ENCODE measurements around the gene MKNK2.

The MKNK2 gene

GRCh38 chr19:2080336-2080988 is 29.4 kb upstream of the MKNK2 start:
- in situ Hi-C loops (cut with MboI; ENCODE audit: low sequenced_read_pairs), result no loop called here

DNA sequence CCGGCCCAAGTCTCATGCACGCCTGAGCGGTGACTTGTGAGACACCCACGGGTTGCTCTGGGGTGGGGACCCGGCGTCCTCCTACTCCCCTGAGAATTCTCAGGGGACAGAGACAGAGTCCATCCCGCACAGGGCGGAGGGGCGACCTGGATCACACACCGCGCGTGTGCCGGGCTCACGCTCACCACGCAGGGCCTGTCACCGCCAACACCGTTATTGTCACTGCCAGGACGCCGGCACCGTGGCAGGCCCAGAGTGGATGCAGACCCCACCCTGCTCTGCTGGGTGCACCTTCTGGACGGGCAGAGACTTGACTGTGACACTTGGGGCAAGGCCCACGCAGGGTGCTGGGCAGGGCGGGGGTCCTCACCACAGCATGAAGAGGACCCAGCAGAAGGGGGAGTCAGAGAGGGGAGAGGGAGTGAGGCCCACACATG is 28.8 kb upstream of the MKNK2 start:
- in situ Hi-C loops (cut with MboI; ENCODE audit: low sequenced_read_pairs), result no loop called here

- in situ Hi-C loops (cut with MboI; ENCODE audit: low sequenced_read_pairs), result no loop called here
Observed at GRCh38 chr19:2079076-2079864, 28.2 kb upstream of the MKNK2 start.

DNA sequence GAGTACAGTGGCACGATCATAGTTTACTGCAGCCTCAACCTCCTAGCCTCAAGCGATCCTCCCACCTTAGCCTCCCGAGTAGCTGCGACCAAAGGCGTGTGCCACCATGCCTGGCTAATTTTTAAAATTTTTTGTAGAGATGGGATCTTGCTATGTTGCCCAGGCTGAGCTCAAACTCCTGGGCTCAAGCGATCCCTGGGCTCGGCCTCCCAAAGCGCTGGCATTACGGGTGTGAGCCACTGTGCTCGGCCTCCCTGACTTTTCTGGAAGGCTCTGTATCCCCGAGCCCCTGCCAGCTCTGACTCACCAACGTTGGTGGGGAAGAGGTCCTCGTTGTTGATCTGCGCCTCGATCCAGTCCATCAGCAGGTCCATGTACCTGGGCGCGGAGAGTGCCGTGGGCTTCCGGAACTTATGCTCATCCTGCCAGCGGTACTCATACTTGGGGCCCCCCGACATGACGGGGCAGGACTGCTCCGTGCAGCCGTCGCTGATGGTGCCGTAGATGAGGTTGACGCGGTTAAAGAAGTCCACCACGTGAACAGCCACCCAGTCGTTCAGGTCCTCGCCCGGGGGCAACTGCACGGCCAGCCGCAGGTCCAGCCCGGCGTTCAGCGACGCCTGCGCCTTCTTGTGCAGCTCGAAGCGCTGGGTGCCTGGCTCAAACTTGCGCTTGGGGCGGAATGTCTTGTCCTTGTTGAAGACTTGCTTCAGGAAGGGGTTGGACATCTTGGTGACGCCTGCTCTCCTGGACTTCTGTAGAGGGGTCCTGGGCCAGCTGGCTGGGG is 27.0 kb upstream of the MKNK2 start:
- in situ Hi-C loops (cut with MboI; ENCODE audit: low sequenced_read_pairs), result no loop called here

DNA sequence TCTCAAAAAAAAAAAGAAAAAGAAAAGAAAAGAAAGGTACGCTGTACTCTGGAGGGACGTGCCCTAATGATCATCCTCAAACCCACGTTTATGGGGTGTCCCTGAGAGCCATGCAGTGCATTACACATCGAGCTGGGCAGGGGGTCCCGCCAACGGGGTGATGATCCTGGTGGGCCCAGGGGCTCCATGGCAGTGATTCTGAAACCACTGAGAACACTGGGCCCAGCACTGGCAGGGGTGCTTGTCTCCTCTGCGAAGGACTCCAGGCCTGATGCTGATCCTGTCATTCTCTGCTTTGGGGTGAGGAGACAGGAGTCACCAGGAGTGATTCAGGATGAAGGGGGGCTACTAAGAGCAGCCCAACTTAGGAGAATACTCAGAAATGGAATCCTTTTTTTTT is 26.4 kb upstream of the MKNK2 start:
- in situ Hi-C loops (cut with MboI; ENCODE audit: low sequenced_read_pairs), result no loop called here

GRCh38 chr19:2076526-2076944 is 25.5 kb upstream of the MKNK2 start:
- in situ Hi-C loops (cut with MboI; ENCODE audit: low sequenced_read_pairs), result no loop called here

GRCh38 chr19:2072757-2073551 is 21.9 kb upstream of the MKNK2 start:
- in situ Hi-C loops (cut with MboI; ENCODE audit: low sequenced_read_pairs), result no loop called here

DNA sequence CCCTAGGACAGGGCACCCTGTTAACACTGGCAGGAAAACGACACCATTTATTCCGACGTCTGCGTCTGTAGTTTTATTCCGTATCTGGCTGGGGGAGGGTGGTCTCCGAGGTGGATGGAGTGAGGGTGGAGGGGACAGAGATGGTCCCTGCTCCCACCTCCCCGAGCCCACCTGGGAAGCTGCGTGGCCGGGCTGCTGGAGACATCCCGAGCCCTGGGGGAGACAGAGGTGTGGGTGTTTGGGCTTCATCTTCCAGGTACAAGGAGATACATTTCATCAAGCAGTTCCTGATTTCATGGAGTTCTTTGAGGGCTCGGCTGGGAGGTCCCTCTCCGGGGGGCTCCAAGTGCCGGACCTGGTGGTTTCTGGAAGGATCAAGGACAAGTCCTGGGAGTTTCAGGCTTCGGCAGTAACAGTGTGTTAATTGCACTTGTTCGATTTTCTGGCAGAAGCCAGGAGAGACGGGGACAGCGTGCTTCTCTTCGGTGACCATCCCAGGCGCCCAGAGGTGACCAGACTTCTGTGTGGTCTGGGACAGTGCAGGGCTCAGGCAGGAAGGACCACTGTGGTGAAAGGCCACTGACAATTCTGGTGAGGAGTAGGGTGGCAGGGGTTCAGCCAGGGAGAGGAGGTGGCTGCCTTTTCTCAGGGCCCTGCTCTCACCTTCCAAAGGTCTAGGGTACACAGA is 20.1 kb upstream of the MKNK2 start:
- in situ Hi-C loops (cut with MboI; ENCODE audit: low sequenced_read_pairs), result no loop called here

DNA sequence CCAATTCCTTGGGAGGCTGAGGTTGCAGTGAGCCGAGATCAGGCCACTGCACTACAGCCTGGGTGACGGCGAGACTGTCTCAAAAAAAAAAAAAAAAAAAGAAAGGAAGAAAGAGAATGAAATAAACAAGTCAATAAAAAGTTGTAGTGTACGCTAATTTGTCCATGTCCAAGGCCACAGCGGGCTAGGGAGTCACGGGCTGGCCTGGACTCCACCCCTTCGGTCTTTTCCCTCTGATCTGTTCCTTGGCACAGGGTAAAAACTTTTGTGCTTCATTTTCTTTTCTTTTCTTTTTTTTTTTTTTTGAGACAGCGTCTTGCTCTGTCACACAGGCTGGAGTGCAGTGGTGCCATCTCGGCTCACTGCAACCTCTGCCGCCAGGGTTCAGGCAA is 19.4 kb upstream of the MKNK2 start:
- in situ Hi-C loops (cut with MboI; ENCODE audit: low sequenced_read_pairs), result no loop called here

GRCh38 chr19:2064788-2065524 is 13.9 kb upstream of the MKNK2 start:
- in situ Hi-C loops (cut with MboI; ENCODE audit: low sequenced_read_pairs), result no loop called here

DNA sequence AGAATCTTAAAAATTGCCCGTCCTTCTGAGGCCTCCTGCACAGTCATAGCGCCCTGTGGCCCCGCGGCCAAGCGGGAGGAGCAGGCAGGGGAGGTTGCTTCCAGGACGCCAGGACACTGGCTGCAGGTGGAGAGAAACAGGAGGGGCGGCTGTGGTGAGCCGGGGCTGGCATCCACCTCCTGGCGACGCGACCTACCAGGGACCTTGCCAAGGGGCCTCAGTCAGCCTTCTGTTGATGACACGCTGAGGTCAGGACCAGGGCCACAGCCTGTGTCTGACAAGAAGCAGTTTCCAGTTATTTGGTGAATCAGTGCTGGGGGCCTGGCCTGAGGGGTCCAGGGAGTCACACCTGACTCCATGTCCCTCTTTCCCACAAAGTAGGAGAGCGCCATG is 13.3 kb upstream of the MKNK2 start:
- in situ Hi-C loops (cut with MboI; ENCODE audit: low sequenced_read_pairs), result no loop called here

DNA sequence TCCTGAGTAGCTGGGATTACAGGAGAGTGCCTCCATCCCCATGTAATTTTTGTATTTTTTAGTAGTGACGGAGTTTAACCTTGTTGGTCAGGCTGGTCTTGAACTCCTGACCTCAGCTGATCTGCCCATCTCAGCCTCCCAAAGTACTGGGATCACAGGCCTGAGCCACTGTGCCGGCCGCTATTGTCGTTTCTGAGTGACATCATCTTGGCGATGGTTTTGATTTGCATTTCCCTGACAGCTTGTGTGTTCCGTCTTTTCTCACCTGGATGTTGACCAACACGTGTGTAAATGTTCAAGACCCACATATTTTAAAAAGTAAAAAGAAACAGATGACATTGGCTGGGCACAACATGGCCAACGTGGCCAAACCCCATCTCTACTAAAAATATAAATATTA is 12.8 kb upstream of the MKNK2 start:
- in situ Hi-C loops (cut with MboI; ENCODE audit: low sequenced_read_pairs), result no loop called here

GRCh38 chr19:2062770-2063169 is 11.7 kb upstream of the MKNK2 start:
- in situ Hi-C loops (cut with MboI; ENCODE audit: low sequenced_read_pairs), result no loop called here

GRCh38 chr19:2062389-2062729 is 11.3 kb upstream of the MKNK2 start:
- in situ Hi-C loops (cut with MboI; ENCODE audit: low sequenced_read_pairs), result no loop called here

DNA sequence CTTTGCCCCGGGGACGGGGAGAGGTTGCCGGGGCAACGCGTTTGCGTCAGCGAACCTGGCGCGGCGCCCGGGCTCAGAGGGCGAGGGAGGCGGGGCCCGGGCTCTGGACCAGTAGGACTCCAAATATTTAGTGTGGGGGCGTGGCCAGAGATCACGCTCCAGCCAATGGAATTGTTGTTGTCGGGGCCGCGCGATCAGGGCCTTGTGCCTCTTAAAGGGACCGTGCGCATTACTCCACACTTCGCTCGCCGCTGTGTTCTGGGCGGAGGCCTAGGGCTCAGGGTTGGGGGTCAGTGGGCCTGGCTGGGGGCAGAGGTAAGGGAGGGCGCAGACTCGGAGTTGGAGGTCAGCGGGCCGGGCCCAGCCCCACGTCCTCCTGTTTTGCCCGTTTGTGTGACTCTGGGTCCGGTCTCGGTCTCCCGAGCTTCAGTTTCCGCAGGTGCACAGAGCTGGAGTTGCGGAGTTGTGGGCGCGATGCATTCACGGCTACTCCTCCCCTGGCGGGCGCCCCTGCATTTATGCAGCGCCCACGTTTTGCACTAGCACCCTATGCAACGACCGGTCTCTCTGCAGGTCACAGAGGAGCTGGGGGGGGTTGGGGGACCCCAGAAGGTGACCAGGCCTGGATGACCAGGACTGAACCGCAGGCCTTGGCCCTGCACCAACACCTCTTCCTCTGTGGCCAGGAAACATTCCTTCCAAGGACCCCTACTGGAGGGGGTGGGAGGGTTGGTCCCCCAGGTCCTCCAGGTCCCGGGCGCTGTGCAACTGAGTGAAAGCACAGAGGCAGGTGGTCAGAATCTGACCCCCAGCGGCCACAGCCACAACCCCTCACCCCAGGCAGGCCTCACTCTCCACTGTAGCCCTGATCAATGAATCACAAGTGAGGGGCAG is 10.7 kb upstream of the MKNK2 start:
- in situ Hi-C loops (cut with MboI; ENCODE audit: low sequenced_read_pairs), result no loop called here

GRCh38 chr19:2060884-2061494 is 9.9 kb upstream of the MKNK2 start:
- in situ Hi-C loops (cut with MboI; ENCODE audit: low sequenced_read_pairs), result no loop called here

DNA sequence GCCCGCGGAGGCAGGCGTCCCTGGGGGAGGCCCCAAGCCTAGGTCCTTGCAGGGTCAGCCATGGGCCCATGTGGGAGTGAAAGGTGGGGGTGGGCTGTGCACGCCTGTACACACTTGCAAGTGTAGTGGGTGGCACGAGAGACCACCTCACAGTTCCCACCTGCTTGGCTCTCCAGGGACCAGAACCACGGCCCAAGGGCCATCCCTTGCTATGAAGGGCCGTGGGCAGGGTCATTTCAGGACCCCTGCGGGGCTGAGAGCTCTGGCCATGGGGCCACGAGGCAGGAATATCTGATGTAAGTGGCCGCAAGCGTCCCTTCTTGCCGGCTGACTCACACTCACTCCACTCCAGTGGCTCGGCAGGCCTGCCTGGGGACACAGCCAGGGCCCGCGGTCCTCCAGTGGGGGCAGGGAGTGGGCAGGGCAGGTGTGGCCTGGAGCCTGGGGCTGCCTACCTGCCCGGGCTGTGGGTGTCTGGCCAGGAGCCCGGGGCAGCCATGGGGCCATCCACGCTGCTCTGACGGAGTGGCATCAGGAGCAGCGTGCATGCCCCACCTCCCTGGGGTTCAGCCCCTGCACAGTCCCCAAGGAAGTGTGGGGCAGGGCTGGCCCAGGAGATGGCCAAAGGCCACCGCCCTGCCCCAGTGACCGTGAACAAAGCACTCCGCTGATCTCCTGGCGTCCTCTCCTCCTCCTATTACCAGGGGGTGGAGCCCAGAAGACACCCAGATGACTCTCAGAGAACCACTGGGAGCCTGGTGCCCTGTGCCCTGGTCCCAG is 8.6 kb upstream of the MKNK2 start:
- in situ Hi-C loops (cut with MboI; ENCODE audit: low sequenced_read_pairs), result no loop called here

Data from hTERT RPE-1 (cell line).